LHCN-M2 (cell line): Measurements from ENCODE around the gene QSOX2. TPM values are rescaled to one million over a fixed set of nuclear protein-coding genes. Genes with fewer than 3 reads are reported as not detected.

ENCODE experiments used
- DNase-seq: peaks from one replicate; pipeline ENCODE4 v3.0.0-alpha.2; 2012; ENCODE audit warnings: low read depth
- total RNA-seq: library from RNA; depleted of rRNA; stranded (reverse); fragments of >200 nt; gene quantifications from 2 replicates; pipeline ENCODE4 v1.2.3, GENCODE V29; 2014

QSOX2 gene
- total RNA-seq, 1 experiment from 2014 or later: 17.9 TPM

GRCh38 chr9:136252281-136252680, 6.7 kb upstream of the QSOX2 start:
- DNase-seq: no peak

DNA sequence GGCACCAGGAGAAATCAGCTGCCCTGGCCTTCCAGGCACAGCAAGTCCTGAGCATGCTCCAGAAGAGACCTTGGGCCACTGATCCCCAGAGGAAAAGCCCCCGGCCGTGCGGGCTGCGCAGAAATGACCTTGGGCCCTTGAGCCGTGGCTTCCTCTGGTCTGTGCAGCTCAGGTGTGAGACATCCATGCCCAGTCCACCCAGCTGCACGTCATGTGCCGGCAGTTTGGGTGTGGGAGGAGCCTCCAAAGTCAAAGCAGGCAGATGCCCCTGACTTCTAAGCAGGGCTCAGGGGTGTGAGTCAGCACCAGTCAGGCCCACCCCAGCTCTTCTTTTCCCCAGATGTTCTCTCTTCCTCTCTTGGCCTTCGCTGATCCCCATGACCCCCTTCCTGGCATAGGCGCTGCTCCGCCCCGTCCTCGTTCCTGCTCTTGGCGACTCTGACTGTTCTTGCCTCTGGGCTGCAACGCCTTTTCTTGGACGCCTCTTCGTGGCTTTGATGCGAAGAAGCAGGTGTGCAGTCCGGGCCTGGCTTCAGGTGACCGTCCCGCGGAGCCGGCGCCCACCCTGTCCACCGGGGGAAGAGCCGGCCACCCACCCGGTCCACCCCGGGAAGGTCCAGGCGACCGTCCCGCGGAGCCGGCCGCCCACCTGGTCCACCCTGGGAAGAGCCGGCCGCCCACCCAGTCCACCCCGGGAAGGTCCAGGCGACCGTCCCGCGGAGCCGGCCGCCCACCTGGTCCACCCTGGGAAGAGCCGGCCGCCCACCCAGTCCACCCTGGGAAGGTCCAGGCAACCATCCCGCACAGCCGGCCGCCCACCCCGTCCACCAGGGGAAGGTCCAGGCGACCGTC, 5.9 kb upstream of the QSOX2 start:
- no peak for DNase-seq

- DNase-seq: no peak
Measured at GRCh38 chr9:136250676-136251075, 5.1 kb upstream of the QSOX2 start.

GRCh38 chr9:136249877-136250559, 4.4 kb upstream of the QSOX2 start:
- no peak for DNase-seq

GRCh38 chr9:136248951-136249876, 3.6 kb upstream of the QSOX2 start:
- DNase-seq: no peak

DNA sequence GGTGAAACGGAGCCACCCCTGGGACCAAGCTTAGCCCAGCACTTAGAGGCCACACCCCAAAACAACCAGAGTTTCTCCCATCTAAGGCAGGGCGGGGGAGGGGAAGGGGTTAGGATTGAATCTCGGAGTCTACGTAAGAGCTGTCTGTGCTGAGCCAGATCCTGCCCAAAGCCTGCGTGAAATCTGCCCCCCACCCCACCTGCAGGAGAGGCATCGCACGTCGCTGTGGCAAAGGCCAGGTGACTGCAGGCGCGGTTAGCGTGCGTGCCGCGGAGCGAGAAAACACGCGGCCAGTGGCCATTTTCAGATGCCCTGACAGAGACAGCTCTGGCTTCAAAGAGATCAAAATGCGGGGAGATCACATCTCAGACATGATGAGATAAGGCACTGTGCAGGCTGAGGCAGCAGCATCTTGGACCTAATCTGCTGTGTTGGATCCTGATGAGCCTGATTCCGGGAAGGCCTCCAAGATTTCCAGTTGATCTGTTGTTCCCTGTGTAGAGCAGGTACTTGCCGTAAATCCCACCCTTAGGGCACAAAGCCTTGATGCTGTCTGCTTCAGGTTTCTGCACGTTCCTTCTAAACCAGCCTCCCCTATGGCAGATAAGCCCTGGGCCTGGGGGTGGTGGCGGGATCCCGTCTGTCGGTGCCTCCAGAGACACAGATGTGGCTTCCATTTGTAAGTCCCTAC, 2.5 kb upstream of the QSOX2 start:
- DNase-seq: no peak

GRCh38 chr9:136247551-136247916, 1.9 kb upstream of the QSOX2 start:
- DNase-seq: no peak

DNA sequence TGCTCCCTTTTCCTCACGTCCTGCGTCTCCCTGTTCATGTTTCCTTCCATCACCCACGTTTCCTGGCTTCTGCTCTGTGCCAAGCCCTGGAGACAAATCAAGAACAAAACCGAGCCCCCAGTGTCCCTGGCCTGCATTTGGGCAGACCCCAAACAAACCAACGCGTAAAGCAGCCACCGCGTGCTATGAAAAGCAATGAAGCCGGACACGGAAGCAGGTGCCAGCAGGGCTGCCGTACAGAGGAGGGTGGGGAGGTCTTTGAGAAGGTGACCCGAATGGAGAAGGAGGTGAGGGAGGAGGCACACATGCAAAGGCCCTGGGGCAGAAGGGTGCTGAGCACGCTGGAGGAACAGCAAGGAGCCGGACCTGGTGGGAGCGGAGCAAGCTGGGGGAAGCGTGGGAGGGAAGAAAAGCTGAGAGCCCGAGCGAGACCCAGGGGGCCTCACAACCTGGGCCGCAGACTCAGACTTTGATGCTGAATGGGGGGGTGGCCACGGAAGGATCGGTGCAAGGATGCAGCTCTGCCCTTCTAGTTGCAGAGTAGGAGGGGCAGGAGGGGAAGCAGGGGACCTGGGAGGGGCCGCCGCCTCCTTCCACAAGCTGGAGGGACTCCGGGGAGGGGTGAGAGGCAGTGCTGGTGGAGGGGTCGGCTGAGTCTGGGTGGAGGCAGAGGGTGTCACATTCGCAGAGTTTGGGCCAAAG, 1.4 kb upstream of the QSOX2 start:
- DNase-seq: no peak

- DNase-seq: no peak
Measured at GRCh38 chr9:136244969-136245218, 718 bp downstream of the QSOX2 start.

DNA sequence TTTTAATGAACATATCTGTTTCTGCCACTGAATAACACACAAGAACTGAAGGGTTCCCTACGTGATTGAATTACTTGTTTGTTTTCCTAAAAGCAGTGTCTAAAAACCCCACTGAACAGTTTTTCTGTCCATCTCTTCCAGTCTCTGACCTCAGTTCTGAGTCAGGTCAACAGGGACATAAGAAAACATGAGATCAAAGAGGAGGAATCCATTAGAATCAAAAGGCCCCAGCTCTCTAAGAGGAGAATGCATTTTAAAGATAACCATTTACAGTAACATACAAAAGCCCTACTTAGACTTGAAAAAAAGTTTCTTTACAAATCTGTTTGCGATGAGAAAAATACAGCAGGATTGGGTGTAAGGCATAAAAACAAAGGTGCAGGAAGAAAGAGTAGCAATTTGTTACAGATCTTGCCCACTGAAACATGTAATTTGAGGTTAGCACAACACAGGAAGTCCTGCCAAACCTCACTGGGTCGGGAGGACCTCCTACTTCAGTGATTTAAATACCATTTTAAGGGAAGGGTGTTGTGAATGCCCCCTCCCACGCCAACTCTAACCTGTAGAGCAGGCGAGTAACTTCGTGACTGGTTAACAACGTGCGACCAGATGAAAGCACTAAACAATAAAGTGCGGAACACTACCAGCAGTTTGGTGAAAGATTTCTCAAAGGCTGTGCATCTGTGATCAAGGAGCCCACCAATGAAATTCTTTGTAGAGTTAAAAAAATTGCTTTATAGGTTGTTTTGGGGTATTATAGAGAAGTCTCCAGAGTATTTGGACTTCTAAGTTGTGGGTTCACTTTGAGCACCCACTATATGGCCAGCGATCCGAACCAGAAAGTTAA, 1.3 kb downstream of the QSOX2 start:
- DNase-seq: no peak

- DNase-seq: no peak
Measured at GRCh38 chr9:136243631-136244030, 2.0 kb downstream of the QSOX2 start.

DNA sequence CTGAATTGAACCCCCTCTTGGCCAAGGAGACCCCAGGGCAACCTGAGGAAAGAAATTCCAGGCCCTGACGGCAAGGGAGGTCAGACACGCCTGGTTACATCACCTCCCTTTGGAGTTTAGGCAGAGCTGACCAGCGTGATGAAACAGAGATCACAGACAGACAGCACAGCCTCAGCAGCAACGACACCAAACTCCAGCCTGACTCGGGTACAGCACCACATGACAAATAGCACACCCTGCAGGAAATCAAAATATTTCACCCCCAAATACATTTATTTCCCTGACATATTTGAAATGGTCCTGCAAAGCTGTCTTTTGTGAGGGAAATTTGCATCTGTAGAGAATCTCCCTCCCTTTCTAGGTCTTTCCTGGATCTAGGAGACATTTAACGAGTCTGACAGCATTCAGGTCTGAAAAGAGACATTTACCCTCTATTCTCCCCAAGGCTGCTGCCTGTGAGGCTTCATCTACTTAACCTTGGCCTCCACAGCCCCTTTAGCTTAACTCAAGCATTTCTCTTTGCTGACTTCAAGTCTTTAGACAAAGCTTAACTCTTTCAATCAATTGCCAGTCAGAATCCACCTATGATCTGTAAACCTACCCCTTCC, 2.6 kb downstream of the QSOX2 start:
- no peak for DNase-seq

DNA sequence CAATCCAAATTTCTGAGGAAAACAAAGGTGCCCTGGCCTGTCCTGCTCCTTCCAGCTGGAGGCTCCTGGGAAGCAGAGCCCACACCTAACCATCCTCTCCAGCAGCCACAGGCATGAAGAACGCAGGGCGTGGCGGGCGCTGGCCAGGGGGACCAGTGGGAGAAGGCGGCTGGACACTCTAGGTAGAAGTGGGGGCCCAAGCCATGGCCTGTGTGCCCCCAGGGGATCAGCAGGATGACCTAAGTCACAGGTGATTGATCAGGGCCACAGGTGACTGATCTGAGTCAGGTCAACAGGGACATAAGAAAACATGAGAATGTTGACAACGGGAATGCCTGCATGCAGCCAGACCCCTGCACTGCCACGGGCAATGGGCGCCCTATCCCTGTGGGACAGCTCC, 3.4 kb downstream of the QSOX2 start:
- no peak for DNase-seq

- no peak for DNase-seq
Measured at GRCh38 chr9:136241542-136241941, 4.1 kb downstream of the QSOX2 start.

GRCh38 chr9:136240941-136241340, 4.7 kb downstream of the QSOX2 start:
- DNase-seq: no peak

DNA sequence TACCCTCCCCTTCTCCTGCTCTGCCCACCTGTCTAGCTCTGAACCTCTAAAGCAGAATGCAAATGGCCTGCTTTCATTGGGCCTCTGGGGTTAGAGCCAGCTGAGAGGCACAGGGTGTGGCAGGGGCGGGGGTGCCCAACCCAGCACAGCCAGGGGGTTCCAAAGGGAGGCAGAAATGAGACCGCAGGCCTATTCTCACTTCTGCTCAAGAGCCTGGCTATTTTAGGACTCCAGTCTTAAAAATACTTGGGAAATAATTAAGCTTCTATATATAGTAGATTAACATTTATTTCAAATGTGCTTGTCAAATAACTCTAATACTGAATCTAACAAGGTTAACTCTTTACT, 5.7 kb downstream of the QSOX2 start:
- no peak for DNase-seq

DNA sequence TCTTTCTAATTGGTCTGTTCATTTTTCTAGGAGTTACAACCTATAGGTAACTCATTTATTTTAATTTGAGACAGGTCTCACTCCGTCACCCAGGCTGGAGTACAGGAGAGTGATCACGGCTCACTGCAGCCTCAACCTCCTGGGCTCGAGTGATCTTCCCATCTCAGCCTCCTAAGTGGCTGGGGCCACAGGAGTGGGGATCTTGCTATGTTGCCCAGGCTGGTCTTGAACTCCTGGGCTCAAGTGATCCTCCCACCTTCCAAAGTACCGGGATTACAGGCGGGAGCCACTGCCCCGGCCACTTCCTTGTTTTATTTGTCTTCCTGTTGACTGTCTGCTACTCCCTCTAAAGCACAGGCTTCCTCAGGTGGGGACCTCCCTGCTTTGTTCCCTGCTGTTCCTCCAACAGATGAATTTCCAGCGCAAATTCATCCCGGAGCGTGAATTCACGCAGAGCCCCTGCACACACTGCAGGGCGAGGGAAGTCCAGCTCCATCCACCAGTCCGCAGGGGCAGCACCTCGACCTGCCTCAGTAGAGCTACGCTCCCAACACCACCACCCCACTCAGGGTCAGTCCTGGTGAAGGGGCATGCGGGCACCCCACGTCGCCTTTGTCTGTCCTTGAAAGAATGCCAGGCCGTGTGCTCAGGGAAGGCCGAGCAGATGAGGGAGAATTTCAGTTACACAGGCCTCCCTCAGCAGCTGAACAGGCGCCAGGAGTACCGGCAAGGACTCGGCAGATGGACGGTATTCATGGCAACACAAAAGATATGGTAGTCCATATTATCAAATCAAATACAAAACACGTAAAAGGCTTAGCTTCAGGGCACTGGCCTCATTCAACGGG, 6.3 kb downstream of the QSOX2 start:
- DNase-seq: no peak

GRCh38 chr9:136238342-136238732, 7.3 kb downstream of the QSOX2 start:
- DNase-seq: no peak
